ENCODE results near the gene PAX2. TPM values are rescaled to one million over a fixed set of nuclear protein-coding genes. Genes with fewer than 3 reads are reported as not detected.

PAX2 gene
- total and polyA plus RNA-seq, 4 donors, result not detected

- Histone ChIP-seq H3K27ac (ENCODE audit: low read depth in 1 of 2, low read length in 2 of 2) (no peak overlapping the region), H3K27me3 (ENCODE audit: control insufficient read depth in 4 of 4, insufficient read depth in 4 of 4, low read length in 3 of 4) (peaks cover 0 to 13% (median 3%) of the 10 kb centered on the region in 4 donors), H3K9ac (ENCODE audit: low read depth in 1 of 2, low read length in 2 of 2) (no peak overlapping the region), H3K9me3 (ENCODE audit: control insufficient read depth in 4 of 4, low read length in 3 of 4) (no peaks in the 10 kb centered on the region), H3K36me3 (ENCODE audit: control insufficient read depth in 4 of 4, insufficient read depth in 3 of 4, low read depth in 1 of 4, low read length in 3 of 4) (no peaks in the 10 kb centered on the region), H3K4me1 (ENCODE audit: control insufficient read depth in 4 of 4, insufficient read depth in 4 of 4, low read length in 3 of 4) (no peaks in the 10 kb centered on the region), H3K4me3 (ENCODE audit: low read depth in 1 of 3, low read length in 3 of 3) (no peak overlapping the region)
- 25% methylated on average over 3 of the region's 3 CpGs for WGBS
- DNase-seq (ENCODE audit: low spot score), result no peak
- no peak for TF ChIP-seq FOXA1 (IDR thresholded peaks at IDR 0.05)
- TF ChIP-seq RAD21 (IDR thresholded peaks at IDR 0.05), result no peak
- TF ChIP-seq YY1 (IDR thresholded peaks at IDR 0.05), result no peak
- TF ChIP-seq MAX (IDR thresholded peaks at IDR 0.05), result no peak
- TF ChIP-seq HNF4A (conservative IDR thresholded peaks at IDR 0.05), result no peak
- TF ChIP-seq ATF3 (IDR thresholded peaks at IDR 0.05), result no peak
- no peak for TF ChIP-seq NR2F2 (IDR thresholded peaks at IDR 0.05)
- TF ChIP-seq REST (IDR thresholded peaks at IDR 0.05), result no peak
- TF ChIP-seq GABPA (IDR thresholded peaks at IDR 0.05 in 1 of 2, conservative IDR thresholded peaks at IDR 0.05 in 1 of 2), result no peak
- no peak for TF ChIP-seq TAF1 (conservative IDR thresholded peaks at IDR 0.05)
- no peak for TF ChIP-seq CTCF (IDR thresholded peaks at IDR 0.05; ENCODE audit: low read depth, low read length, missing input control)
- no peak for TF ChIP-seq ZBTB33 (IDR thresholded peaks at IDR 0.05)
- TF ChIP-seq FOXA2 (IDR thresholded peaks at IDR 0.05), result no peak
Measured at GRCh38 chr10:100814751-100815474, 69.5 kb downstream of the PAX2 start.

GRCh38 chr10:100816671-100817070, 71.3 kb downstream of the PAX2 start:
- peaks cover 0 to 13% (median 3%) of the 10 kb centered on the region in 4 donors for H3K27me3 ChIP-seq (ENCODE audit: control insufficient read depth in 4 of 4, insufficient read depth in 4 of 4, low read length in 3 of 4)
- no peaks in the 10 kb centered on the region for H3K4me1 ChIP-seq (ENCODE audit: control insufficient read depth in 4 of 4, insufficient read depth in 4 of 4, low read length in 3 of 4)
- no peak for DNase-seq (ENCODE audit: low spot score)
- 61% methylated on average over 6 of the region's 6 CpGs for WGBS
- H3K4me3 ChIP-seq (ENCODE audit: low read depth in 1 of 3, low read length in 3 of 3), result no peak overlapping the region
- no peaks in the 10 kb centered on the region for H3K9me3 ChIP-seq (ENCODE audit: control insufficient read depth in 4 of 4, low read length in 3 of 4)
- TF ChIP-seq FOXA1 (IDR thresholded peaks at IDR 0.05) (no peak), ZBTB33 (IDR thresholded peaks at IDR 0.05) (no peak), RXRA (IDR thresholded peaks at IDR 0.05) (no peak), NR2F2 (IDR thresholded peaks at IDR 0.05) (no peak), SP1 (IDR thresholded peaks at IDR 0.05) (no peak), HNF4G (IDR thresholded peaks at IDR 0.05) (no peak), RAD21 (IDR thresholded peaks at IDR 0.05) (no peak), FOXA2 (IDR thresholded peaks at IDR 0.05) (no peak), EGR1 (IDR thresholded peaks at IDR 0.05; ENCODE audit: low read depth in 2 of 2) (no peak), TAF1 (conservative IDR thresholded peaks at IDR 0.05) (no peak), YY1 (IDR thresholded peaks at IDR 0.05) (no peak), MAX (IDR thresholded peaks at IDR 0.05) (no peak), HNF4A (conservative IDR thresholded peaks at IDR 0.05) (no peak)
- no peak overlapping the region for H3K27ac ChIP-seq (ENCODE audit: low read depth in 1 of 2, low read length in 2 of 2)
- no peaks in the 10 kb centered on the region for H3K36me3 ChIP-seq (ENCODE audit: control insufficient read depth in 4 of 4, insufficient read depth in 3 of 4, low read depth in 1 of 4, low read length in 3 of 4)
- no peak overlapping the region for H3K9ac ChIP-seq (ENCODE audit: low read depth in 1 of 2, low read length in 2 of 2)

All from liver (tissue), 9 donors.